CMK (cell line): ENCODE data around the gene TC2N.
"Not testable (repeated sequence)": the region's sequence is repeated elsewhere in the genome, so short reads cannot be mapped to it uniquely, and the experiment has no call there.

Source experiments
- DNase-seq: peaks from one replicate; pipeline ENCODE4 v3.0.0-alpha.2; 2010; ENCODE audit warnings: low read depth

The TC2N gene

DNA sequence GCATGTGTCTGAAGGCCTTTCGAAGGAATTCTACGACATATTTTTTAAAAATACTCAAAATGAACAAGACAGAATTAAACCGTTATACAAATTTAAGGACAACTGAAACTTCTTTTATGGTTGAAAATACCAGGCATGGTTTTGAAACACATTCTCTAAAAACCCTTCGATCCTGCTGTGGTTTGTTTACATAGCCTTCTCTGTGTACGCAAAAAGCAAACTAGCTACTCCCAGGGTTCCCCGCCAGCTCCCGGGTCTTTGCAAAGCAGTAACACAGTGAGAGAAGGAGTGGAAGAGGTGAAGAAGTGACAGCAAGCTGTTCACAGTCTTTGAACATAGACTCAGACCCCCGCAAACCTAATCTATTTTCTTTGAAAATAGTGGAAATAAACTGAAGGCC is 2.2 kb upstream of the TC2N start:
- DNase-seq, result no peak

DNA sequence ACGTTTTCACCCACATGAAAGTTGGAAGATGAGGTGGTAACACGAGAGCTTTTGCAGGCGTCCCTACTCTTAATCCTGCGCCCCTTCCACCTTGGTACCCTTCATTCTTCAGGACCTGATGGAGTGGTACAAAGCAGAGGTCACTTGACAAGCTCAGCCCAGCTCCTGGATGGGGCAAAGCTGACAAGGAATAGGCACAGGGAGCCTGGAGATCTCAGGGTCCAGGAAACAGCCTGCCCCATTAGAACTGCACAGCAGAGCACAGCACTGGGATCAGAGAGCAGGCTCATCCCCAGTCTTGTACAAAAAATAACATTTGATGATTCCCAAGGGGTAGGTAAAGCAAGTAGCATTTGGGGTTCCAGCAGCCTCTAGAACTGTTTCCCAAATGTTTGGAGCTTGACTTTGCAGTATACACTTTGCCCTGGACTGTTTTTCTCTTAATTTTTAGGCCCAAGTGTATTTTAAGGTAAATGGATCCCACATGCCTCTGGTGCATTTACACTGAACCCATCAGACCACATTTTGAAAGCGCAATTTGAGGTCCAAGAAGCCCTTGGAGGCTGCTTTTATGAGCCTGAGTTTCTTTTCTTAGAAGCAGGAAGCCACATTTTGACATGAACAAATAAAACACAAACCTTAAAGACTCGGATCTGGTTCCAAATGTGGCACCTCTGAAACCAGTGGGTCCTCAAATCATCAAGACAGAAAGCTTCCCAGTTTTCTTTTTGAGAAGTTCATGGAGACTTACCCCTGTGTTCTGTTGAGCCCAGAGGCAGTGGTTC is 633 bp downstream of the TC2N start:
- no peak for DNase-seq

DNA sequence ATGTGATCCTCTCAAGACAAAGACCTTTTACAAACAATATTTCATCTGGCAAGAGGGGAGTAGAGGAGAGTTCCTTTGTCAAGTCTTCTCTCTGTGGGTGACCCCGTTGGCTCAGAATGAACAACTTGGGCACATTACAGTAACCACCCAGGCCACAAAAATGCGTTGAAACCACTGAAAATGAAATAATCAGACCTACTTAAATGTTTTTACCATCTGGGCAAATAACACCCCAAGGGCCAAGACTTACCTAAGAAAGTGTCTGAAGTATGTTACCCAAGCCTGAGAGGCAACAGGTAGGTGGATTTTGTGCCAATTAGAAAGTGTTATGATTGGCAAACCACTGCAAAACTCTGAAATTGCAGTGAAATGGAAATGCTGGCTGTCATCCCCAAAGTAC is 1.3 kb downstream of the TC2N start:
- DNase-seq, result no peak

DNA sequence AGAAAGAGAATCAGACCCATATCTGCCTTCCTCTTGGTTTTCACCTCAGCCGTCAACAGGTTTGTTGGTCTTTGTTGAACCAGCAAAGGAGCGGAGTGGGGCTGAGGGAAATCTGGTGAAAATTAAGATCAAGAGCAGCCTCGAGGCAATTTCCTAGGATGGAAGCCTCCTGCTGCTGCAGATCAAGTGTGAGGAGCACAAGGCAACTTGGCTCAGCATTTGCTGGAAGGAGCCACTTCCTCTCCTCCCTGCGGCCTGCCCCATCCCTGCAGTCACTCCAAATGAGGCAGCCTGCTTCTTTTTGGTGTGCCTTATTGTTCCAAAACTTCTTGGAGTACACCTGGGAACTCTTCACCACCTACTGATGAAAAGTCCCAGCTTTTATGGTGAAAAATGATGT is 4.9 kb downstream of the TC2N start:
- DNase-seq, result no peak

DNA sequence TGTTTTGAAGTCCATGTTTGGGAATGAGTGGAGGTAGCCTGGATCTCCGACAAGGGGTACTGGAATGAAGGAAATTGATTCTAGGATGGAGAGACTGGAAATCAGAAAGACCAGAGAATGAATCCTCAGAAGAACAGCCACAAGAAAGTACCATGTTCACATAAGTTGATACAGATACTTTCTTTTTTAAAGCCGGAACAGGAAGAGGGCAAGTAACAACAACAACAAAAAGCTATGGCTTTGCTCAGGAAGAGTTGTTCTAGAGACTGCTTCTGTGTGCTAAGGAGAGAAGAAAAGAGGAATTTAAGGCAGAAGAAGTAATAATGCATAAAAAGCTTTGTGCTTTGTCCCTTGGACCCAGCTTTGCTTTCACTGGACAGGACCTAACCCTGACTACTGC is 6.2 kb downstream of the TC2N start:
- no peak for DNase-seq

DNA sequence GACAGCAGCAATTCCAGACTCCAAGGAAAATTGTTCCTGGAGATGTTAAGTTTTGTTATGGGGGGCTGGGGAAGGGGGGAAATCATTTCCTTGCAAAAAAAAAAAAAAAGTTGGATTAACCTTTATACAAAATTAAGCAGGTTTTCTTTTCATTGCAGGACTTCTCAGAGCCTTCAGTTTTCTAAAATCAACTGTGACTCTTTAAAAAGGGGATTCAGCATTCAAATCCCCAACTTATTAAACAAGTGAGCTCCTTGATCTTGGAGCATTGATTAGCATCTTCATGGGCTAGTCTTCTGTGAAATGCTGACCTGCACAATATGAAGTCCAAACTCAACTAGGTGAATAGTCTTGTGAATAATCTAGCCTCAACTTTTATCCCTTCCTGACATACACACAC is 7.1 kb downstream of the TC2N start:
- DNase-seq, result no peak

DNA sequence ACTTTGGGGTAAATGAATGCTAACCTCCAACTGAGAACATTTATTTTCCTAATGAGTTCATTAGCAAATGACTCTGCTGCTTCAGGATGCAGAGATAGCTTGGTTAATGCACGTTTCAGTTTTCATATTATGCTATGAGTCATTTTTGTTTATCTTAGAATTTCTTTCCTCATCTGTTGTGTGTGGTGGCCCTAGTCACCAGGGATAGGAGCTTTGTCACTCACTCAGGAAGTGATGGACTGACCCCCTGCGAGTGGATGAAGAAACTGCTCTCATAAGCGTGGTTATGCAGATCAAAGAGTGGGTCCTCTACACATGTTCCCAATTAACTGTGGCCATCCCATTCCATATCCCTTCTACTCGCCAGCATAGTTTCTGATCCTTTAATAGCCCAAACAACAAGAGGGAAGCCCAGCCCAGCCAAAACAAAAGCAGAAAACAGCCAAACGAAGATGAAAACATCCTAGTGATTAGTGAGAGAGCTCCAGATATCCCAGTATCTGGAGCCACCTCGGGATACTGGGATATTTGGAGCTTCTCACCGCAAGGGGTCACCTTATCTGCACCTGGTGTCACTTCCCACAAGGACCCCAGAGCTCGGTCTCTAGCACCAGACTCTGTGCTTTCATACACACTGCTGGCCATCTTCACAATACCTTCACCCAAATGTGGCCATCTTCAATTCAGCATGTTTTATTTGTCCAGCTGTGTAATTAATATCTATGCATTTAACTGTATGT is 8.6 kb downstream of the TC2N start:
- no peak for DNase-seq

DNA sequence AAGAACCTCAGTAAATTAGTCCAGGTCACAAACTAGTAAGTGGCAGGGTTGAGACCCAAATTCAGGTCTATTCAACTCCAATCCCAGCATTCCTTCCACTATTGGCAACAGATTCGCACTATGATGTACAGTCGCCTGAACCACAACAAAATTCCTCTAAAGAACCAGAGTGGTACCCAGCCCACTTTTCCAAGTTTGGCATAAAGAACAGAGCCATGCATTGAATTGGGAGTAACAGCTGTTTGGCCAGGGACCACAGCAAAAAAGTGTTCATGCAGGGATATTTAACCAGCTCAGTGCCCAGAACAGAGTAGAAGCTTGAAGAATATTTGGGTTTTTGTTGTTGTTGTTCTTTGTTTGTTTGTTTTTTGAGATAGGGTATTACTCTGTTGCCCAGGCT is 9.7 kb downstream of the TC2N start:
- no peak for DNase-seq

DNA sequence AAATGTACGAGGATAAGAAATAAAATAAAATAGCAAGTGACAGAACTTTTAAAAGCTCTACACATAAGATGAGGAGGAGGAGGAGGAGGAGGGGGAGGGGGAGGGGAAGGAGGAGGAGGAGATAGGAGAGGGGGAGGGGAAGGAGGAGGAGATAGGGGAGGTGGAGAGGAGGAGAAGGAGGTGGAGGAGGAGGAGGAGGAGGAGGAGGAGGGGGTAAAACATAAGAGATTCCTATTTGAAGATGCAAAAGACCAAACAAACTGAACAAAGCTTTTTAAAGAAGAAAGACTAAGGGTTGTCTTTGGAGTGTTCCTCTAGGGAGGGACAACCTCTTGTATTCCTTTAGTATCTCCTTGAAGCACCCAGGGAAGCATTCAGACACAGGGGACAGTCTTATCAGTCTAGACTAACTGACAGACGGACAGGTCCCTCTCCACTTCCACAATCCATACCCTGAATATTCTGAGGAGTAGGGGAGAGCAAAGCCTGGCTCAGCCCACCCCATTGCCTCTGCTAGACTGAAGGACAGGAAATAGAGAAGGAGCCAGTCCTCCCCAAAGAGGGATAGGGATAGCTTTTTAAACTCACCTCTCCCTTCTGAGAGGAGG is 12.9 kb downstream of the TC2N start:
- no peak for DNase-seq

DNA sequence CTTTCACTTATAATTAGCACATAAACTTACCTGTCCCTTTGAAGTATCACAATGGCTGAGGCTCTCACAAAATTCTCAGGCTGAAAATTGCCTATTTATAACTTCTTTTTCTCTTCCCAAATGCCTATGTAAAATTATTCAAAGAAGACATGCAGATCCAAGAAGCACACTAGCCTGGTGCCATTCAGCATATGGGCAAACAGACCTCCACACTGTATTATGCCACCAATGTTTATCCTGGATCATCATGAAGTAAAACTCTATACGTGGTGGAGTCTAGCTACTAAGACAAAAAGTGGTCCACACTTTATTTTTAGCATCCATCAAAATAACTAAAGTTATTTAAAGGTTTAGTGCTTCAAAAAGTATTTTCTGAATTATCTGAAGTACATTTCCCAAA is 15.8 kb downstream of the TC2N start:
- no peak for DNase-seq

DNA sequence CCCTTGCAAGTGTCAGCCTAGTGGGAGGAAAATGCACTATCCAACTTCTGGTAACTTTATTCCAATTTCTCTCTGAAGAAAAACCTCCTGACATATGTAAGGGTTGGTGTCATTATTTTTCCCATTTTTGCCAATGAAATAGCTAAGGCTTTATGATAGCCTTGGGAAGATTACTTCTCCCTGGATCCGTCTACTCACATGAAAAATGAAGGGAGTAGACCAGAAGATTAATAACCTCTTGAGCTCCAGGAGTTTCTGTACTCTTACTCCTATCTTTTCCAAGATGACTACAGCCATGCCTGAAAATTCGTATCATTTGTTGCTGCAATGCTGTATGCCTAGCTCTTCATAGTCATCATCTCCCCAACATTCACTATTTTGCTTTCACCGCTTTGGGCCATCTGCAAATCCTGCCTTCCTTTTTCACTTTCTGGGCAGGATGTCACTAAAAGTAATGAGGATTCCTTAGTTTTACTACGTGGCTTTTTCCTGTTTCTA is 18.8 kb downstream of the TC2N start:
- DNase-seq, result no peak

DNA sequence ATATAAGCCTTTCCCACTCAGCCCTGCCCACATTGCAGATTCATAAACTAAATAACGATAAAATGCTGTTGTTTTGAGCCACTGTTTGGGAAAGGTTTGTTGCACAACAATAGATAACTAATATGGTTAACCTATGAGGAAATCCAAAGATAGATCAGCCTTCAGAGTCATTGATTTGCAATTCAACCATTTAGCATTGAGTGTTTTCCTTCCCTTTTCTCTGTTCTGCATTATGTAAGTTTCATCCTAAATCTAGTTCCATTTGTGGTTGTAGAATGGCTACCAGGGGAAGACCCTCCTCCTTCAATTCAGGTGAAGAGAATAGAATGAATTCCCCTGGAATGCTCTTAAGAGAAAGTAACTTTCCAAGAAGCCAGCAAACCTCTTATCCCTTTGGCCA is 19.6 kb downstream of the TC2N start:
- no peak for DNase-seq

DNA sequence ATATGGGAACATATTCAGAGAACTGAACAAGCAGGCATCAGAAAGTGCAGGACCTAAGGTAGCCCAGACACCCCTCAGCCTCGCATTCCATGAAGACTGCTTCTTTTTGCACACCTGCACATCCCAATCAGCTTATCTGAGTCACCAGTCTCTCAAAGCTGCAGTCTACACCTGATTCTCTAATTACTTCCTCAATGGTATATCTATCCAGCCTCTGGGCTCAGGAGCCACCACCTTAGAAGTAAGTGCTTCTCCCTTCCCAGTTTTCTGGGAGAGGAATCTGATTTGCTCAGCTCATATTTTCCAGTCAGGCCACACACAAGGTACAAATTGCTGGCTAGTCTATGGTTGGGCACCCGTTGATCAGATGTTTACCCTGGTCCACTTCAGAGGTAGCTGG is 21.7 kb downstream of the TC2N start:
- DNase-seq, result no peak

DNA sequence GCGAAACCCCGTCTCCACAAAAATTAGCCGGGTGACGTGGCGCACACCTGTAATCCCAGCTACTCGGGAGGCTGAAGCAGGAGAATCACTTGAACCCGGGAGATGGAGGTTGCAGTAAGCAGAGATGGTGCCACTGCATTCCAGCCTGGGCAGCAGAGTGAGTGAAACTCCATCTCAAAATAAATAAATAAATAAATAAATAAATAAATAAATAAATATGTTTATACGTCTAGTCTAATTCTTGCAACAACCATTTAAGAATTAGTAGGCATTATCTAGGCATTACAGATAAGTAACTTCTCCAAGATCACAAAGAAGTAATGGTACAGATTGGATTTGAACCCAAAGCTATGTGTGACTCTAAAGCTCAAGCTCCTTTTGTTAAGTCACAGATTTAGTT is 22.3 kb downstream of the TC2N start:
- DNase-seq, result not testable (repeated sequence)

DNA sequence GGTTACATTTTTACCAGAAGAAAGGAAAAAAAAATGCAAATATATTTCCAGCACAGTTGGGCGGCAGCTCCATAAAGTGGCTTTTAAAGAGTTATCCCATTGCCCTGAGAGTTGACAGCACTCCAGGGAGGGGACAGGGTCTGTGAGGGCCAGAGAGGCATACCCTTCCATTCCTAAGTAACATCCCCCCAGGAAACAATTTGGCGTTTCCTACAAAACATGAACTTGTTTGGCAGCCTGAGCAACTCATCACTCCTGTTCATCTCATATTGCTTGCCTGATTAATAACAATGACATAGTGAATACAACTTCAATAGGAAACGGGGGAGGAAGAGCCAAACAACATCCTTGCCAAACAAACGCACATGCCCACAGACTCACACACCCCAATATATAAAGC is 23.3 kb downstream of the TC2N start:
- no peak for DNase-seq

DNA sequence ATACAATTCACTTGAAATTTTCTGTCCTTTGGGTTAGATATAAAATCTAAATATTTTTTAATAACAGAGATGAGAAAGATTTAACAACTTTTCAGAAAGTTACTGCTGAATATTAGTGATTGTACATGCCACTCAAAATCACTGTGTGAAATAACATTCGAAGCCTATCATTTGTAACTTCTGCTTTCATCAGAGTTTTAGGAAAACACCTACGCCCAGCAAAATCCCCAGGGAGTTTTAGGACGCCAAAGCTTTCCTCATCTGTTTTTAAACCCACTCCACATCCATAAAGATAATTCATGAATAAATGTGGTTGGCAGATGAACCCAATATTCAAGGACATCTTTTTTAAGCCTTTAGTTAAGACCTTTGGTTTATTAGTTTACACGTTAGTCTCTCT is 23.9 kb downstream of the TC2N start:
- no peak for DNase-seq

DNA sequence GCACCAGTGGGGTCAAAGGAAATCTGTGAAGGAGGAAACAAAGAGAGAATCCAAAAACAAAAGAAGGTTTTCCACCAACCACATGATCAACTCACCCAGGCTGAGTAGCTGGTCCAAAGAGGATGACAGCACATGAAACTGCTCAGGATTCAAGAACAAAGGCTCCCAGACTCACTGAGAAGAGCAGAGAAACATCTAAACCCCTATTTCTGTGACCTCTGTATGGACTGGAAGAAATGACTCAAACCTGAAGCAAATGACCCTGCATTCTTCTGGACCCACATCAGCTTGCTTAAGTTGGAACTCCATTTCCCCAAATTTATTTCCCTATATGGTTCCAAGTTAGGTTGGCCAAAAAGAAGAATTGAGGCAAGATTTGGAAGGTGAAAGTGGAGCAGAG is 26.3 kb downstream of the TC2N start:
- DNase-seq, result no peak

DNA sequence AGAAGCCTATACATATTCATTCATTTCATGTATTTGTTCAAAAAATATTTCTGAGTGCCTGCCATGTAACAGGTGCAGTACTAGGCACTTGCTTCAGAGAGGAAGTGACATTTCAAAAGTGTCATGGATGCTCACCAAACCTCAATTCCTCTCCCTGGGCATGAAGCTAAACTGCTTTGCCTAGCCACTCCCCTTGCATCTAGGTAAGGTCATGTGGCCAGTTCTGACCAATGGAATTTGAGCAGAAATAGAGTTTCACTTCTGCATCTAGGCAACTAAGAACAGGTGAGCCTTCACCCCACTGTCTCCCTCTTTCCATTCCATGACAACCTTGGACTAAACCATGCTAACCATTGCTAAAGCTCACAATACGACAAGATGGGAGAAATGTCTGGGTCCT is 27.6 kb downstream of the TC2N start:
- no peak for DNase-seq

DNA sequence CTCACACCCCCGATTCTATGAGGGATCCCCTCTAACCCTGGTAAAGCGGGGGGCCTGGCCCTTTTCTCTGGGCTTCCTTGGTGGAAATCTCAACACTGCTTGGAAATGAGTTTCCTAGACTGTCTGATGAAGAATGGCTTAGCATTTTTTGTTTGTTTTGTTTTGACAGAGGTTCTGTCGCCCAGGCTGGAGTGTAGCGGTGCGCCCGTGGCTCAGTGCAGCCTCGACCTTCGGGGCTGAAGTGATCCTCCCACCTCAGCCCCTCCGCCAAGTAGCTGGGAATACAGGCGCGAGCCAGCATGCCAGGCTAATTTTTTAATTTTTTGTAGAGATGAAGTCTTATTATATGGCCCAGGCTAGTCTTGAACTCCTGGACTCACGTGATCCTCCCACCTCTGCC is 30.3 kb downstream of the TC2N start:
- no peak for DNase-seq

DNA sequence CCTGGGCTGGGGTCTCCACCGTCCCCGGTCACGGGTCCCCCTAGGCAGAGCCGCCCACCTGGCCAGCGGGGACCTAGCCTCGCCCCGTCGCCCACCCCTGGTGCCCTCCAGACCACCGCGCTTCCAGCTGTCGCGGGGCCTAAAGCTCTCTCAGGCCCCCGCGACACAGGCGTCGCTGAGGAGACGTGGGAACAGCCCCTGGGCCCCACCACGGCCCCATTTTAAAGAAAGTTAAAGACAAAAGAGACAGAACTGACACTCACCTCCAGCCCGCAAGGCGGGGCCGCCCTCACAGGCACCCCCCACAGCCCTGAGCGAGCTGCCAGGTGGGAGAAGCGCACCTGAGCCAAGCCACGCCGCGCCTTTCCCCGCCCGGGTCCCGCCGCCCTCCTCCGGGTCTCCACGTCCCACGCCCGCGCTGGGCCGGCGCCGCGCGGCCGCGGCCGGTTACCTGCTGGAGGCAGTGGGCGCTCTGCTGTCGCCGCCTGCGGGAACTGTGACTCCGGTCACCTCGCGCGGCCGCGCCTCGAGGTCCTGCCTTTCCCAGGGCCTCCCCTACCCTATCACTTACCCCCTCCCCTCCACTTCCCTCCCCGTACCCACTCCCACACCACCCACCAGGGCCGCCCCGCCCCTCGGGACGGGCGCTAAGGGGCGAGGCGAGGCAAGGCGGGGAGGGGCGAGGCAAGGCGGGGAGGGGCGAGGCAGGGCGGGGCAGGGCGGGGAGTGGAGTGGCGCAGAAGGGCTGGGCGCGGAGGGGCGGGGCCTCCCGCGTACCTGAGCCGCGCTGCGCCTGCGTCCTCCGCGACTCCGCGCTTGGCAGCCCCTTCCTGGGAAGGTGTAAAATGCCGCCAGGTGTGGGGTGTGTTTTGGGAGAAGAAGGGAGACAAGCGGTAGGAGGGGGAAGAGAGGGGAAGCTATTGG is 31.2 kb downstream of the TC2N start:
- DNase-seq, result peak; percentile 9

DNA sequence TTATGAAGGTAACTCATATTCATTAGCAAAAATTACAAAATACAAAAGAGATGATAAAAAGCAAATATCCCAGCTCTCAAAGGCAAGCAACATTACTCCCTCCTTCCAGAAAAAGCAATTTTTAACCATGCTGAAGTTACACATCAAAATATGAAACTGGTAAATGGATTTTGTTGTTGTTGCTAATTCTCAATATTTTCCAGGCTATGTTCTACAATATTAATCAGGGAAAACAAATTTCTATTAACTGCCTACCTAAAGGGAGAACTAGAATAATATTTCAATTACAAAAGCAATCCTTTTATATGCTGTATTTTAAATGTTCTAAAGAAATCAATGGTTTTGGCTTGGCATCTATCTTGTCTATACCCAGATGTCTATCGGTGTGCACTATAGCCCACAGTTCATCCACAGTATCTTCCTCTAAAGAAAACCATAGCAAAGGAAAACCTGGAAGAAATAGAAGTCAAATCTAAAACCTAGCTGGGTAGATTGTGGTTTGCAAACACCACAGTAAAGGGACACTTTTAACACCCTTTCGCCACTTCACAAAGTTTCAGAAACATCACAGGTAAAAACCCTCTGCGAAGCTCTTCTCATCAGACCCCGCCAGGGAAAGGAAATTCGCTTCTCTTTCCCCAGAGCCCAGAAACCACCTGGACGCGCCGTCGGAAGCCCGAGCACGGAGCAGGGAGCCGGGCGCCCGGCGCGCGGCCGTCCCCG is 32.0 kb downstream of the TC2N start:
- no peak for DNase-seq
